ENCODE results near the gene KIAA1217.

Gene KIAA1217

GRCh38 chr10:24310104-24310503 lies 101.2 kb downstream of the KIAA1217 start:
- in situ Hi-C loops (cut with MboI; ENCODE audit: low sequenced_read_pairs, unreplicated experiment), result no loop called here
- DNase-seq (ENCODE audit: low spot score), result no peak
- no peak for TF ChIP-seq CTCF (IDR thresholded peaks at IDR 0.05; ENCODE audit: borderline replicate concordance, control extremely low read depth, extremely low read depth, insufficient read depth, missing control alignments)

GRCh38 chr10:24311888-24312287 lies 103.0 kb downstream of the KIAA1217 start:
- in situ Hi-C loops (cut with MboI; ENCODE audit: low sequenced_read_pairs, unreplicated experiment), result no loop called here
- TF ChIP-seq CTCF (IDR thresholded peaks at IDR 0.05; ENCODE audit: borderline replicate concordance, control extremely low read depth, extremely low read depth, insufficient read depth, missing control alignments), result no peak
- no peak for DNase-seq (ENCODE audit: low spot score)

- DNase-seq (ENCODE audit: low spot score), result no peak
- in situ Hi-C loops (cut with MboI; ENCODE audit: low sequenced_read_pairs, unreplicated experiment), result no loop called here
- TF ChIP-seq CTCF (IDR thresholded peaks at IDR 0.05; ENCODE audit: borderline replicate concordance, control extremely low read depth, extremely low read depth, insufficient read depth, missing control alignments), result no peak
Observed at GRCh38 chr10:24313283-24313682, 104.3 kb downstream of the KIAA1217 start.

- TF ChIP-seq CTCF (IDR thresholded peaks at IDR 0.05; ENCODE audit: borderline replicate concordance, control extremely low read depth, extremely low read depth, insufficient read depth, missing control alignments), result no peak
- DNase-seq (ENCODE audit: low spot score), result no peak
- in situ Hi-C loops (cut with MboI; ENCODE audit: low sequenced_read_pairs, unreplicated experiment), result no loop called here
Observed at GRCh38 chr10:24315211-24315610, 106.3 kb downstream of the KIAA1217 start.

- in situ Hi-C loops (cut with MboI; ENCODE audit: low sequenced_read_pairs, unreplicated experiment), result no loop called here
- no peak for TF ChIP-seq CTCF (IDR thresholded peaks at IDR 0.05; ENCODE audit: borderline replicate concordance, control extremely low read depth, extremely low read depth, insufficient read depth, missing control alignments)
- DNase-seq (ENCODE audit: low spot score), result no peak
Observed at GRCh38 chr10:24318517-24318916, 109.6 kb downstream of the KIAA1217 start.

- TF ChIP-seq CTCF (IDR thresholded peaks at IDR 0.05; ENCODE audit: borderline replicate concordance, control extremely low read depth, extremely low read depth, insufficient read depth, missing control alignments), result no peak
- no peak for DNase-seq (ENCODE audit: low spot score)
- in situ Hi-C loops (cut with MboI; ENCODE audit: low sequenced_read_pairs, unreplicated experiment), result no loop called here
Observed at GRCh38 chr10:24320373-24320772, 111.4 kb downstream of the KIAA1217 start.

GRCh38 chr10:24324651-24325050 lies 115.7 kb downstream of the KIAA1217 start:
- no peak for DNase-seq (ENCODE audit: low spot score)
- TF ChIP-seq CTCF (IDR thresholded peaks at IDR 0.05; ENCODE audit: borderline replicate concordance, control extremely low read depth, extremely low read depth, insufficient read depth, missing control alignments), result no peak
- in situ Hi-C loops (cut with MboI; ENCODE audit: low sequenced_read_pairs, unreplicated experiment), result no loop called here
